HG02870 (cell line): Measurements from ENCODE around the gene CLNK.
"Not testable (repeated sequence)": the region's sequence is repeated elsewhere in the genome, so short reads cannot be mapped to it uniquely, and the experiment has no call there.

Experiments
- ATAC-seq: cut with Tn5 transposase; IDR thresholded peaks from one replicate; pipeline ENCODE4 v1.9.1; 2021; ENCODE audit warnings: mild to moderate bottlenecking, moderate library complexity; ENCODE audit not compliant: unreplicated experiment

The CLNK gene

GRCh38 chr4:10581022-10581421, 103.5 kb downstream of the CLNK start:
- ATAC-seq = no peak

- ATAC-seq = no peak
Observed at GRCh38 chr4:10579648-10580047, 104.9 kb downstream of the CLNK start.

GRCh38 chr4:10577508-10578426, 106.8 kb downstream of the CLNK start:
- peak; percentile 73 for ATAC-seq

DNA sequence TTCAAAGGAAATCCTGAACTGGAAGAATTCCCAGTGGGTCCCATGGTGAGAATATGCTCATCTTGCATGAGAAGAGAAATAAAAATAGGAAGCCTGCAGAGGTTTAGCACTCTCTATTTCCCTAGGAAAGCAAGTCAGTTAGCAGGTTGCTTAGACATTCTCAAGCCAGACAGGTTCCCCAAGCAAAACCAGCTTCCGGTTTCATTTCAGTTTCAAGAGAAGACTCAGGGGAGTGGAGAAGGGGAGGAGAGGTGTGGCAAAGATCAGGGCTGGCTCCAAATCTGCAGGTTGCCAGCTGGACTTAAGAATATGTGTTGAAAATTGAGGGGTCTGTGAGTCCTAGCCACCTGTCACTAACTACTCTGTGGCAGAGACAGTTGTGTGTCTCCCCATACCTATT, 107.5 kb downstream of the CLNK start:
- peak; percentile 77 for ATAC-seq

DNA sequence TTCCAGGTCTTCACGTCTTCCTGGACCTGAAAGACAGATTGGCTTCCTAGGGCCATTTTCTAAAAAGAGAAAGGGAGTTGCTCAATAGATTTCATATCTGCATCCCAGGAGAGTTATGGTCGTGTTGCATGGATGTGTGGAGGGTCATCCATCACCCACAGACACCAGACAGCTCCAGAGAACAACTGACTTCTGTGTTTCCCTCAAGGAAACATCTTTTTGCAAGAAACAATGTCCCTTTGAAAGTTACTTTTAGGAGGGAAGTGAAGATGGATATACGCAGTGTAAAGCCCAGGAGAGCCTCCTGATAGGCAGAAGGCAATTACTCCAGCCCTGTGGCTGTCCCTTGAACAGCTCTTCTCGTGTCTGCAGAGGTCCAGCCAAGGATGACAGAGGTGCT, 108.3 kb downstream of the CLNK start:
- ATAC-seq = no peak

GRCh38 chr4:10575414-10575813, 109.2 kb downstream of the CLNK start:
- no peak for ATAC-seq

- ATAC-seq = not testable (repeated sequence)
Observed at GRCh38 chr4:10574553-10574952, 110.0 kb downstream of the CLNK start.

GRCh38 chr4:10571909-10572308, 112.7 kb downstream of the CLNK start:
- ATAC-seq = no peak

DNA sequence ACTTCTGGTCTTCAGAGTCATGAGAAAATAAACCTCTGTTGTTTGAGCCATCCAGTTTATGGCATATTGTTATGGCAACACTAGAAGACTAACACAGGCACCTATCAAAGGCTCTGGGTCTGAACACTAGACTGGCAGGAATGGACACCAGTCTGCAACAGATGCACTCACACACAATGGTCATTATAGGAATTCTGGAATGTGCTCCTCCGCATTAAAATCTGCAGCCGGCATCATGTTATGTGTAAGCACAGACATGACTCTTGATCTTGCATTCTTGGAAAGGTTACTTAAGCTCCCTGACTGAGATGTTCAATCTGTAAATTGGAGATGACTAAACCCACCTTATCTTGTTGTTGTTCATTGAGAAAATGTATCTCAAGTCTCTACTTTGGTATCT, 115.1 kb downstream of the CLNK start:
- no peak for ATAC-seq

DNA sequence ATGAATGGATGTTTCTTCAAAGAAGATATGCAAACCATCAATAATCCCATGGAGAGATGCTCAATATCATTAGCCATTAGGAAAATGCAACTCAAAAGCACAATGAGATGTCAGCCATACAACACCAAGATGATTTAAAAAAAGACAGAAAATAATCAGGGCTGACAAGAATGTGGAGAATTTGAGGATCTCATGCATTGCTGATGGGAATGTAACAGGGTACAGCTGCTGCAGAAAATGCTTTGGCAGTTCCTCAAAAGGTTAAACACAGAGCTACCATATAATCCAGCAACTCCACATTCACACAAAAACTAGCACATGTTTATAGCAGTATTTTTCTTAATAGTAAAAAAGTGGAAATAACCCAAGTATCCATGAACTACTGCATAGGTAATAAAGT, 116.8 kb downstream of the CLNK start:
- ATAC-seq = no peak

DNA sequence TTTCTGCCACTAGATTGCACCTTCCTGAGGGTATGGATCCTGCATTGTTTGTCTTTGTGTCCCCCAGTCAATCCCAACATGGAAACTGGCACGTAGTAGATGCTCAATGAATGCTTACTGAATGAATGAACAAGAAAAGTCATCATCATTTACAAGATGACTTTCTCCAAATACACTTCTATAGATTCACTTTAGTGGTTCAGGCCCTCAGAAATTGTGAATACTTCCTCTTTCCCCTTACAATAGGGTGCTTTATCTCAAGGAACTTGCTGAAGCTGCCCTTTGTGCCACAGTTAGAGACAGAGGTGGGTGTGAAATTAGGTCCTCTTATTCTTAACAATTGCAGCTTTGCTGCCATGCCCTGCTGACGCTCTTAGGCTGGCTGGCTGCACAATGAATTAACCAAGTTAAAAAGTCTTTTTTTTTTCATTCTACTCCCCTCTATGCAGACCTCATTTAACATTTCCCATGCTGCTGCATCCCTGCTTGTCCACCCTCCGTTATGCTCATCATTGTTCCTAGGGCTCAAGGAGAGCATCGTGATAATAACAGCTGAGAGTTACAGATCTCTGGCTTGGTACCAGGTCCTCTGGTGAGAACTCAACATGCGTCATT, 119.3 kb downstream of the CLNK start:
- no peak for ATAC-seq

DNA sequence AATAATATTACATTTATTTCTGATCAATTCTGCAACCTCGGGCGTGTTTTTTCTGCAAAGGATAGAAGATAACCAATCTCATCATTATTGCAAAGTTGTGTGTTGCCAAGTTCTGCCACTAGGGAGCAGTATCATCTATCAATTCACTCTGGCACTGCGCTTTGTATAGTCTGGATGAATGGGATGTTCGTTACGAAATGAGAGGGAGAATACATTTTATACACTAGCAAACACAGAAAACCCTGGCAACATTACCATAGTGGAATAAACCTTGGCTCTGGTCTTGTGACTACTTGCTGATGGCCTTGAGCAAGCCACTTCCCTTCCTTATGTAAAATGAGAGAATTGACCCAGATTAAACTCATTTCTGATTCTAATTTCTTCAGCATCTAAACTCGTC, 129.9 kb downstream of the CLNK start:
- peak; percentile 85 for ATAC-seq

- ATAC-seq = no peak
Observed at GRCh38 chr4:10554121-10554520, 130.4 kb downstream of the CLNK start.

DNA sequence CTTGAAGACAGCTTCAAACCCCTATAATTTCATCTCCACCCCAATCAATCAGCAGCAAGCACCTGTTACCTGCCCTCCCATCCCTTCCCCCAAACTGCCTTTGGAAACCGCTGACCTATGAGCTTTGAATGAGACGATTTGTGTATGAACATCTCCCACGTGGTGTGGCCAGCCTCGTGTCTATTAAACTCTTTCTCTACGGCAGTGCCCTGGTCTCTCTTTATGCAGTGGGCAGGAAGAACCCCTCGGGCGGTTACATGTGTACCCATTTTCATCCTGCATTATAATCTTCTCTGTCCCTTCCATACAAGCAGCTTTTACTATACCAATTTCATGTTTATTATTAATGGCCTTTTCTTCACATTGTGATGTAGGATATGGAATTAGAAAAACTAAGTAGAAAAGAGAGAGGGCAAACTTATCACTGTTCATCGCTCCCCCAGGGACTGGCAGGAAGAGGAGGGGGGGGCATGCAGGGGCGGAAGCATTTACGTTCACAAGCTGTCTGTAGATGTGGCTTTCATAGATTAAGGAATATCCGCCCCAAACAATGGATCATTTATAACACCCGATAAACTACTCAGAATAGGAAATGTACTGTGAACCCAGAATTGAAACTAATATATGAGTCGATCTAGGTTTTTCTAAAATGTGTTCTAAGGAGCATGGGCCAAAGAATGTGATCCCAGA, 131.8 kb downstream of the CLNK start:
- ATAC-seq = no peak

- peak; percentile 55 for ATAC-seq
Observed at GRCh38 chr4:10535912-10536311, 148.7 kb downstream of the CLNK start.

- ATAC-seq = peak; percentile 60
Observed at GRCh38 chr4:10534820-10535219, 149.7 kb downstream of the CLNK start.

GRCh38 chr4:10532155-10532554, 152.4 kb downstream of the CLNK start:
- no peak for ATAC-seq

DNA sequence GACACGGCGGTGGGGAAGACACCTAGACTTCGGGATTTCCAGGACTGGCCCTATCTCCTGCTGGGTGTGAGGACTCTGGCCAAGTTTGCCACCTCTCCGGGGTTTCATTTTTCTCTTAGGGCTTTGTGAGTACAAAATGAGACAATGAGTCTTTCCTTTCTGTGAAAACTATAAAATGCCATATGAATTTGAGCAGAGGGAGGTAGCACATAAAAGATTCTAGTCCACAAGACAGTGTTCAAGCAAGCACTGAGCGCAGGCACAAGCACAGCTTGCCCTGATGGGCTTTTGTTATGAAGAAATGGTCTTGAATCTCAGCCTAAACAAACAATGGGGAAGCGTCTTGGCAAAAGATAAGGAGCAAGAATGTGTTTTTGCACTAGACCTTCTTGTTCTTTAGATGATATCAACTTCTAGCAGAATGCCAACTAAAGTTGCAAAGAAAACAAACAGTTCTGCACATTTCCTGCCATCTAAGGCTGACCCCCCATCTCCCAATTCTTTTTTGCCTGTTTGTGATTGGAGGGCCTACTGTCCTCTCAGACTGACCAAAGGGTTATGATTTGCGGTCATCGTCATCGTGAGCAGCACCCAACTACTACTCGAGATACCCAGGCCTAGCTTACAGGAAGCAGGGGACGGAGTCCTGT, 154.3 kb downstream of the CLNK start:
- ATAC-seq = no peak

GRCh38 chr4:10529291-10530136, 155.1 kb downstream of the CLNK start:
- no peak for ATAC-seq

DNA sequence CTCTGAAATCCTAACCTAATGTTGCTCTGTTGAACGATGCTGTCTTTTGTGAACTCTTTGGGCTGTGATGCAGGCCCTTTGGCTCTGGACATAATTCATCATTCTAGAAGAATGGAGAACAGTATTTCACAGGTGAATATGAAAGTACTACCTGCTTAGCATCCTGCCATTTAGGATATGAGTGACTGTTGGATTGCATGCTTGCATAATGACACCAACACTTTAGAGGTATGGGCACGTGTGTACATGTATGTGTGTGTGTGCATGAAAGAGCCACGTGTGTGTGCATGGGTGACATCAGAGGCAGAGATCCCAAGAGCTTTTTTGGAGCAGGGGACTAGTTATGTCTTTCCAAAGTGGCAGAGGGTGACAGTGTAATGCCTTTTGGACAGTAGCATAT, 157.1 kb downstream of the CLNK start:
- ATAC-seq = no peak
